Upper lobe of left lung (tissue), 4 donors: ENCODE results near the gene PGBD4.

Experiments used
- CTCF ChIP-seq, 6 experiments: fragments of 450-650 bp in 4 of 6; fragments of 200-600 bp in 2 of 6; sonication (generic) in 2 of 6; IDR thresholded peaks; one replicate each; pipeline ENCODE4 v1.5.1; 2016 to 2019; ENCODE audit warnings: antibody characterized with exemption in 6 of 6
- EP300 ChIP-seq, 4 donors: sonication (generic); formaldehyde crosslinking; IDR thresholded peaks; one replicate each; pipeline ENCODE4 v1.5.1; 2017; ENCODE audit warnings: antibody characterized with exemption in 4 of 4, control low read depth in 2 of 4
- POLR2A ChIP-seq, 4 donors: fragments of 450-650 bp; IDR thresholded peaks; one replicate each; pipeline ENCODE4 v1.5.1; 2016 to 2017; ENCODE audit warnings: antibody characterized with exemption in 4 of 4, mild to moderate bottlenecking in 2 of 4

DNA sequence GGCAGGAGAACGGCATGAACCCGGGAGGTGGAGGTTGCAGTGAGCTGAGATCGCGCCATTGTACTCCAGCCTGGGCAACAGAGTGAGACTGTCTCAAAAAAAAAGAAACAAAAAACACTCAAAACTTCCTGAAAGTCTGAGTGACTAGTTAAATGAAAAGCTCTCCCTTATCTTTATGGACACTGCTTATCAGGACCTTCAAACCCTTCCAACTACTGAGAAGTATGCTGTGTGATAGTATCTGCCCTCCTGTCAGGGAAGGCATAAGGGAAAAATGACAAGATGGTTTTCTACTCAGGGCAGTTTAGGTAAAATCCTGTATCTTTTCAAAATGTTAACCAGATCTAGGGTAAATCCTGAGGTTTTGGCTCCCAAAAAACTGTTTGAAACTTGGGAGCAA lies 22.0 kb upstream of the PGBD4 start:
- TF ChIP-seq POLR2A (IDR thresholded peaks at IDR 0.05) (no peak), CTCF (IDR thresholded peaks at IDR 0.05) (no peak), EP300 (IDR thresholded peaks at IDR 0.05) (no peak)
